H1 (cell line): ENCODE results near the gene STK16. TPM values are rescaled to one million over a fixed set of nuclear protein-coding genes. Genes with fewer than 3 reads are reported as not detected.

Experiments
- CBX8 ChIP-seq: fragments of 300-800, 300-1000 bp; sonication (generic); IDR thresholded peaks from 2 replicates; pipeline ENCODE4 v1.7.1; 2016; ENCODE audit warnings: low read depth, low read length, borderline replicate concordance
- JUND ChIP-seq: IDR thresholded peaks from 2 replicates; pipeline ENCODE4 v1.6.1; 2011; ENCODE audit warnings: mild to moderate bottlenecking, improper control_type of control experiment, low read length
- NANOG ChIP-seq: IDR thresholded peaks from 2 replicates; pipeline ENCODE4 v1.6.1; 2011; ENCODE audit warnings: low read length, low read depth, mild to moderate bottlenecking, inconsistent platforms; ENCODE audit not compliant: insufficient read depth, poor library complexity, severe bottlenecking
- polyA plus RNA-seq, 7 experiments: library from polyadenylated mRNA; depleted of rRNA in 3 of 7; stranded (reverse) in 5 of 7; unstranded in 2 of 7; fragments of >200 nt in 5 of 7; fragments of 200-250 nt in 2 of 7; gene quantifications; 1 replicate in 5 of 7; 2 replicates in 1 of 7; 4 replicates in 1 of 7; pipeline versions ENCODE4 v1.2.1 to v1.2.3, GENCODE V29; 2011 to 2013; ENCODE audit warnings: missing spikeins in 2 of 7, mixed read lengths in 2 of 7
- total RNA-seq: library from RNA; stranded (reverse); fragmentation: NEBNext Ultra II Directional; extraction: Animal tissue kit (Norgen Biotek cat#: 25700); gene quantifications from 2 replicates; pipeline ENCODE4 v1.2.1, GENCODE V29; 2021
- TF ChIP-seq, protein P1 (sequence below): IDR thresholded peaks from 2 replicates; pipeline ENCODE4 v1.6.1; 2011; ENCODE audit warnings: low read length, improper control_type of control experiment

STK16 gene
- total and polyA plus RNA-seq, 2 of the 8 experiments (the other 6 are each of a cell fraction or from before 2014, with no cell fraction given) = 21.3 to 51.4 TPM

DNA sequence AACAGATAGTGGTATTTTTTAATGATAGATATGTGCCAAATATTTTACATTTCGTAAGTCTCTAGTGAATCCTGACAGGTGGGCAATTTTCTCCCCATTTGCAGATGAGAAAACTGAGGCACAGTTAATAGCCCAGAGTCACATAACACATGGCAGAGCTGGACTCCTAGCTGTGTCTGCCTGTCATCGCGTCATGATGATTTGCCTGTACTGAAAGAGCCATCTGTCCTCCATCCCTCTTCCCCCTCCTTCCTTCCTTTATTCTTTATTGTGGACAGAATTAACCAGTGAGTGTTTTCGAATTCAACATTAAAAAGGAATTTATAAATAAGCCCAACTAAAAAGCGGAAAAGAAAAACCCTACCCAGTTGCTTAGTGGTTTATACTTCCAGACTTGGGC, 37.1 kb downstream of the STK16 start (continued):
- TF ChIP-seq, protein P1, sequence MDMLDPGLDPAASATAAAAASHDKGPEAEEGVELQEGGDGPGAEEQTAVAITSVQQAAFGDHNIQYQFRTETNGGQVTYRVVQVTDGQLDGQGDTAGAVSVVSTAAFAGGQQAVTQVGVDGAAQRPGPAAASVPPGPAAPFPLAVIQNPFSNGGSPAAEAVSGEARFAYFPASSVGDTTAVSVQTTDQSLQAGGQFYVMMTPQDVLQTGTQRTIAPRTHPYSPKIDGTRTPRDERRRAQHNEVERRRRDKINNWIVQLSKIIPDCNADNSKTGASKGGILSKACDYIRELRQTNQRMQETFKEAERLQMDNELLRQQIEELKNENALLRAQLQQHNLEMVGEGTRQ = no peak
- TF ChIP-seq JUND (no peak), CBX8 (no peak), NANOG (no peak)
